Memory B cell (primary cell): ENCODE data around the gene OR4E2.

ENCODE experiments used
- ATAC-seq: fragments of 150-1000 bp; cut with Tn5 transposase; 2 replicates; pipeline ENCODE4 v1.10.0; 2021; ENCODE audit warnings: low read depth, mild to moderate bottlenecking, moderate library complexity
- DNase-seq, 2 donors: peaks; one replicate each; pipeline ENCODE4 v3.0.0; 2022; ENCODE audit warnings: low spot score in 2 of 2
- H3K27ac Mint-ChIP-seq: one replicate; pipeline ENCODE4 v1.8.0; 2022; ENCODE audit warnings: mild to moderate bottlenecking, moderate library complexity, mixed read lengths
- H3K27me3 Mint-ChIP-seq: one replicate; pipeline ENCODE4 v1.8.0; 2022; ENCODE audit warnings: mixed read lengths
- H3K36me3 Mint-ChIP-seq: one replicate; pipeline ENCODE4 v1.8.0; 2022; ENCODE audit warnings: mild to moderate bottlenecking, mixed read lengths
- H3K4me1 Mint-ChIP-seq: one replicate; pipeline ENCODE4 v1.8.0; 2022; ENCODE audit warnings: mixed read lengths
- H3K4me3 Mint-ChIP-seq: one replicate; pipeline ENCODE4 v1.8.0; 2022; ENCODE audit warnings: mild to moderate bottlenecking, moderate library complexity, mixed read lengths
- H3K9me3 Mint-ChIP-seq: one replicate; pipeline ENCODE4 v1.8.0; 2022; ENCODE audit warnings: mixed read lengths

OR4E2 gene

GRCh38 chr14:21711360-21711961, 57.8 kb downstream of the OR4E2 start:
- peaks cover 3% of the 10 kb centered on the region for H3K9me3 Mint-ChIP-seq
- no peaks in the 10 kb centered on the region for H3K4me1 Mint-ChIP-seq
- no peak overlapping the region for H3K4me3 Mint-ChIP-seq
- H3K36me3 Mint-ChIP-seq: no peaks in the 10 kb centered on the region
- H3K27ac Mint-ChIP-seq: no peak overlapping the region
- peaks cover 13% of the 10 kb centered on the region for H3K27me3 Mint-ChIP-seq
- ATAC-seq (peak; percentile 45), DNase-seq (peak in 1 of 2 donors; percentile 3)

- H3K36me3 Mint-ChIP-seq: no peaks in the 10 kb centered on the region
- no peak for DNase-seq
- ATAC-seq: no peak
- no peak overlapping the region for H3K27ac Mint-ChIP-seq
- H3K4me3 Mint-ChIP-seq: no peak overlapping the region
- peaks cover 11% of the 10 kb centered on the region for H3K27me3 Mint-ChIP-seq
- no peaks in the 10 kb centered on the region for H3K9me3 Mint-ChIP-seq
- no peaks in the 10 kb centered on the region for H3K4me1 Mint-ChIP-seq
These were observed 58.4 kb downstream of the OR4E2 start for GRCh38 chr14:21712036-21712435.

- Mint-ChIP-seq H3K9me3 (no peaks in the 10 kb centered on the region), H3K4me1 (no peaks in the 10 kb centered on the region), H3K27ac (no peak overlapping the region), H3K27me3 (peaks cover 12% of the 10 kb centered on the region), H3K36me3 (no peaks in the 10 kb centered on the region), H3K4me3 (no peak overlapping the region)
- DNase-seq (no peak), ATAC-seq (no peak)
These were observed 60.8 kb downstream of the OR4E2 start for GRCh38 chr14:21714318-21714929.
